Neural crest cell (in vitro differentiated cells): ENCODE data around the gene LMBR1. TPM values are rescaled to one million over a fixed set of nuclear protein-coding genes. Genes with fewer than 3 reads are reported as not detected.
A peak's percentile ranks its signal among the peaks of the same experiment; 100 is the strongest.
"Not testable (repeated sequence)": the region's sequence is repeated elsewhere in the genome, so short reads cannot be mapped to it uniquely, and the experiment has no call there.

Experiments used
- DNase-seq: peaks from one replicate; pipeline ENCODE4 v3.0.0; 2021; ENCODE audit warnings: low read depth, mixed read lengths, low spot score
- H3K27ac Mint-ChIP-seq: one replicate; pipeline ENCODE4 v1.8.0; 2021; ENCODE audit warnings: mild to moderate bottlenecking, mixed read lengths; ENCODE audit not compliant: unreplicated experiment
- H3K27me3 Mint-ChIP-seq: 2 replicates; pipeline ENCODE4 v1.8.0; 2021; ENCODE audit warnings: low read depth, mild to moderate bottlenecking, mixed read lengths
- H3K36me3 Mint-ChIP-seq: 2 replicates; pipeline ENCODE4 v1.8.0; 2021; ENCODE audit warnings: low read depth, mild to moderate bottlenecking, mixed read lengths
- H3K4me1 Mint-ChIP-seq: 2 replicates; pipeline ENCODE4 v1.8.0; 2021; ENCODE audit warnings: mixed read lengths
- H3K4me3 Mint-ChIP-seq: one replicate; pipeline ENCODE4 v1.8.0; 2021; ENCODE audit warnings: mild to moderate bottlenecking, mixed read lengths
- H3K9me3 Mint-ChIP-seq: 2 replicates; pipeline ENCODE4 v1.8.0; 2021; ENCODE audit warnings: mixed read lengths
- CTCF ChIP-seq: fragments of 200-600 bp; sonication (generic); conservative IDR thresholded peaks from 2 replicates; pipeline ENCODE4 v1.5.0; 2021; ENCODE audit warnings: antibody characterized with exemption, mild to moderate bottlenecking
- total RNA-seq: library from RNA; stranded (reverse); gene quantifications from 2 replicates; pipeline ENCODE4 v1.2.1, GENCODE V29; 2021

The LMBR1 gene
- total RNA-seq, 1 donor from 2014 or later: 55.1 TPM

- TF ChIP-seq CTCF: no peak
- Mint-ChIP-seq H3K36me3 (no peaks in the 10 kb centered on the region), H3K27me3 (no peaks in the 10 kb centered on the region), H3K9me3 (no peaks in the 10 kb centered on the region), H3K4me1 (no peaks in the 10 kb centered on the region), H3K27ac (no peak overlapping the region), H3K4me3 (no peak overlapping the region)
- DNase-seq: no peak
Observed at GRCh38 chr7:156818133-156818532, 74.8 kb downstream of the LMBR1 start.

- H3K27me3 Mint-ChIP-seq: no peaks in the 10 kb centered on the region
- H3K9me3 Mint-ChIP-seq: no peaks in the 10 kb centered on the region
- no peaks in the 10 kb centered on the region for H3K36me3 Mint-ChIP-seq
- no peak overlapping the region for H3K27ac Mint-ChIP-seq
- no peak overlapping the region for H3K4me3 Mint-ChIP-seq
- no peaks in the 10 kb centered on the region for H3K4me1 Mint-ChIP-seq
- TF ChIP-seq CTCF: peak; percentile 71
- no peak for DNase-seq
Observed at GRCh38 chr7:156816943-156817572, 75.9 kb downstream of the LMBR1 start.

GRCh38 chr7:156811706-156812105 is 81.3 kb downstream of the LMBR1 start:
- Mint-ChIP-seq H3K4me1 (no peaks in the 10 kb centered on the region), H3K4me3 (no peak overlapping the region), H3K9me3 (no peaks in the 10 kb centered on the region), H3K27me3 (no peaks in the 10 kb centered on the region), H3K27ac (no peak overlapping the region), H3K36me3 (peaks cover 3% of the 10 kb centered on the region)
- DNase-seq: no peak
- TF ChIP-seq CTCF: no peak

GRCh38 chr7:156803656-156804055 is 89.3 kb downstream of the LMBR1 start:
- DNase-seq, H3K27ac Mint-ChIP-seq, H3K9me3 Mint-ChIP-seq, H3K4me1 Mint-ChIP-seq, H3K4me3 Mint-ChIP-seq, H3K27me3 Mint-ChIP-seq: not testable (repeated sequence)
- H3K36me3 Mint-ChIP-seq: peaks cover 11% of the 10 kb centered on the region

- DNase-seq: no peak
- Mint-ChIP-seq H3K27me3 (no peaks in the 10 kb centered on the region), H3K4me1 (no peaks in the 10 kb centered on the region), H3K36me3 (peaks cover 11% of the 10 kb centered on the region), H3K9me3 (no peaks in the 10 kb centered on the region), H3K4me3 (no peak overlapping the region), H3K27ac (no peak overlapping the region)
- no peak for TF ChIP-seq CTCF
Observed at GRCh38 chr7:156802214-156802613, 90.8 kb downstream of the LMBR1 start.

- H3K9me3 Mint-ChIP-seq: no peaks in the 10 kb centered on the region
- H3K27me3 Mint-ChIP-seq: no peaks in the 10 kb centered on the region
- H3K4me1 Mint-ChIP-seq: peaks cover 3% of the 10 kb centered on the region
- H3K4me3 Mint-ChIP-seq: no peak overlapping the region
- no peak for DNase-seq
- H3K27ac Mint-ChIP-seq: no peak overlapping the region
- H3K36me3 Mint-ChIP-seq: peaks cover 7% of the 10 kb centered on the region
- no peak for TF ChIP-seq CTCF
Observed at GRCh38 chr7:156795415-156795814, 97.6 kb downstream of the LMBR1 start.
